Measurements from ENCODE around the gene ARID3C.
A peak's percentile ranks its signal among the peaks of the same experiment; 100 is the strongest.
"Not testable (repeated sequence)": the region's sequence is repeated elsewhere in the genome, so short reads cannot be mapped to it uniquely, and the experiment has no call there.

ARID3C gene

DNA sequence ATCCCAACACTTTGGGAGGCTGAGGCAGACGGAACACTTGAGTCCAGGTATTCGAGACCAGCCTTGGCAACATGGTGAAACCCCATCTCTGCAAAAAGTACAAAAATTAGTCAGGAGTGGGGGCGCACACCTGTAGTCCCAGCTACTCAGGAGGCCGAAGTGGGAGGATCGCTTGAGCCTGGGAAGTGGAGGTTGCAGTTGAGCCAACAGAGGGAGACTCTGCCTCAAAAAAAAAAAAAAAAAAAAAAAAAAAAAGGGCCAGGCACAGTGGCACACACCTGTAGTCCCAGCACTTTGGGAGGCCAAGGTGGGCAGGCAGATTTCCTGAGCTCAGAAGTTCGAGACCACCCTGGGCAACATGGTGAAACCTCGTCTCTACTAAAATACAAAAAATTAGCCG is 10.5 kb upstream of the ARID3C start:
- WGBS, 2 experiments, result 96 to 97% methylated on average over 8 of the region's 8 CpGs
- H3K36me3 ChIP-seq (ENCODE audit: control insufficient read depth, insufficient read depth, low read length); H3K27ac ChIP-seq (ENCODE audit: insufficient read depth, low read depth, low read length, poor library complexity, severe bottlenecking): not testable (repeated sequence)

GRCh38 chr9:34638138-34638445 is 9.2 kb upstream of the ARID3C start:
- Histone ChIP-seq H3K4me3 (ENCODE audit: insufficient read depth, low read depth, low read length) (peak overlapping the region; percentile 66), H3K36me3 (ENCODE audit: control insufficient read depth, insufficient read depth, low read length) (no peaks in the 10 kb centered on the region), H3K27ac (ENCODE audit: insufficient read depth, low read depth, low read length, poor library complexity, severe bottlenecking) (no peak overlapping the region), H3K4me1 (ENCODE audit: control insufficient read depth, insufficient read depth, low read length) (peaks cover 11% of the 10 kb centered on the region), H3K9me3 (ENCODE audit: control insufficient read depth, low read length) (no peaks in the 10 kb centered on the region), H3K27me3 (ENCODE audit: control insufficient read depth, insufficient read depth, low read length, poor library complexity, severe bottlenecking) (peaks cover 7% of the 10 kb centered on the region)
- WGBS, 2 experiments, result 26% methylated on average over 7 of the region's 7 CpGs

More for the DNA sequence above, 10.5 kb upstream of the ARID3C start:
- H3K27me3 ChIP-seq (ENCODE audit: control insufficient read depth, insufficient read depth, low read length, poor library complexity, severe bottlenecking); H3K4me1 ChIP-seq (ENCODE audit: control insufficient read depth, insufficient read depth, low read length); H3K4me3 ChIP-seq (ENCODE audit: insufficient read depth, low read depth, low read length); H3K9me3 ChIP-seq (ENCODE audit: control insufficient read depth, low read length): not testable (repeated sequence)

DNA sequence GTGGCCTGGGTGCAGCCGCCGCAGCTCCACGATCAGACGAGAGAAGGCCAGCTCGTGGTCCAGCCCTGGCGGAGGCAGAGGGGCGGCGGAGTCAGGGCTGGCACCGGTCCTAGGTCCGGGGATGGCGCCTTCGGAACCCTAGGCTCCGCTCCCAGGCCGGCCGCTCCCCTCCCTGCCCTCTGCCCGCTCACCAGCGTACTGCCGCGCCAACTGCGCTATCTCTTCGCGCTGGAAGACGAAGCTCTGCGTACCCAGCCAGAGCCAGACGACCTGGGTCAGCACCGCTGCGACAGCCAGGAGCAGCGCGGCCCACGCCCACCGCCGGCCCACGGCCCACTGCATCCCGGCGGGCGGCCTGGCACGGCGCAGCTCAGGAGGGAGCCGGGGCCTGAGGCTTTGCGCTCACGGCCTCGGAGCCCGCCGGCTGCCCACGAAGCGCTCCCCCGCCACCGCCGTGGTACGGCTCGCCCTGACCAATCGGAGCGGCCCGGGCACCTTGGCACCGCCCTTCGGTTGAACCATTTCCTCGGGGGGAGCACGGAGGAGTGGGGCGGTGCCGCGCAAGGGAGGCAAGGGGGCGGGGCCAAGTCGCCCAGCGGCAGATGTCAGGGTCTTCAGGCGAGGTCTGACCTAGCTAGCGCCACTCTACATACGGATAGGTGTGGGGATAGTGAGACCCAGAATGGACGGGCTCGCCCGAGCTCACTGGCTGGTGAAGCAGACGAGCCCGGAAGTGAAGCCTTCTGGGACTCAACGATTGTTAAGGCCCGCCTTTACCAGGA is 8.7 kb upstream of the ARID3C start, which contains the start of gene SIGMAR1:
Gene SIGMAR1 (minus strand): TSS at position 432 of the 782 bp plus-strand sequence. CDS start 90 bp downstream, at position 342.
- Histone ChIP-seq H3K36me3 (ENCODE audit: control insufficient read depth, insufficient read depth, low read length) (no peaks in the 10 kb centered on the region), H3K4me1 (ENCODE audit: control insufficient read depth, insufficient read depth, low read length) (peaks cover 11% of the 10 kb centered on the region), H3K27ac (ENCODE audit: insufficient read depth, low read depth, low read length, poor library complexity, severe bottlenecking) (no peak within 1 kb of the TSS), H3K27me3 (ENCODE audit: control insufficient read depth, insufficient read depth, low read length, poor library complexity, severe bottlenecking) (peaks cover 7% of the 10 kb centered on the region), H3K9me3 (ENCODE audit: control insufficient read depth, low read length) (no peaks in the 10 kb centered on the region), H3K4me3 (ENCODE audit: insufficient read depth, low read depth, low read length) (peak within 1 kb of the TSS; percentile 66)
- 1% methylated on average over 74 of the region's 74 CpGs for WGBS, 2 experiments

DNA sequence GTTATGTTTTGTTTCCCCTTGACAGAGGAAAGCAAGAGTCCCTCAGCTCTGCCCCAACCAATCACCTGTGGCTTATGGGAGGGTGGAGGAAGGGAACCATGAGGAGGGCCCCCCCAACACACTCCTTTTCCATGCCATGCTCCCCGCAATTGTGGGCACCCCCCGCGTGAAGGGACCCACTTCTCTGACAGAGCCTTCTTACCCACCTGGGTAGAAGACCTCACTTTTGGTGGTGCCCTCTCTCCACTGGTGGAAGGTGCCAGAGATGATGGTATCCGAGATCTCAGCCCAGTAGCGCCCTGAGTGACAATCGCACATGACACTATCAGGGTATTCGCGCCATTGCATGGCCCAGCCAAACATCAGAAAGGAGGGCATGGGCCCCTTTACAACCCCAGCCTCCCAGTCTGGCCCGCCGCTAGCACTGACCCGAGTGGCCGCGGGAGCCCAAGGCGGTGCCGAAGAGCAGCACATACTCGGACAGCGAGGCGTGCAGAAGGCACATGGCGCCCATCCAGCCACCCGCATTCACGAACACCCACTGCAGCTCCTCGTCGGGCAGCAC is 8.0 kb upstream of the ARID3C start:
- Histone ChIP-seq H3K4me3 (ENCODE audit: insufficient read depth, low read depth, low read length) (peak overlapping the region; percentile 66), H3K4me1 (ENCODE audit: control insufficient read depth, insufficient read depth, low read length) (peaks cover 11% of the 10 kb centered on the region), H3K9me3 (ENCODE audit: control insufficient read depth, low read length) (no peaks in the 10 kb centered on the region), H3K27me3 (ENCODE audit: control insufficient read depth, insufficient read depth, low read length, poor library complexity, severe bottlenecking) (peaks cover 7% of the 10 kb centered on the region), H3K27ac (ENCODE audit: insufficient read depth, low read depth, low read length, poor library complexity, severe bottlenecking) (no peak overlapping the region), H3K36me3 (ENCODE audit: control insufficient read depth, insufficient read depth, low read length) (no peaks in the 10 kb centered on the region)
- 26 to 30% methylated on average over 23 of the region's 23 CpGs for WGBS, 2 experiments

DNA sequence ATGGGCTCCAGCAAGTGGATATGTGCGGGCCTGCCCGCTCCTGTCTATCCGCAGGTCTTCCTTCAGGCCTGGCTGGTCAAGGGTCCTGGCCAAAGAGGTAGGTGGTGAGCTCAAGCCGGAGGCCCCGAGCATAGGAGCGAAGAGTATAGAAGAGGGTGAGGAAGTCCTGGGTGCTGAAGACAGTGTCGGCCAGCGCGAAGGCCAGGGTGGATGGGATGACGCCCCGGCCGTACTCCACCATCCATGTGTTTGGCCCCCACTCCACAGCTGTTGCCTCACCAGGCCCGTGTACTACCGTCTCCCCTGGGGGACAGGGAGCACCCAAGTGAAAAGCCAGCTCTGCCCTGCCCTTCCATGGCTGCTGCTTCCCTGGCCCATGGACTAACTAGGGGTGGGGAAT is 6.7 kb upstream of the ARID3C start:
- H3K27ac ChIP-seq (ENCODE audit: insufficient read depth, low read depth, low read length, poor library complexity, severe bottlenecking), result no peak overlapping the region
- no peaks in the 10 kb centered on the region for H3K36me3 ChIP-seq (ENCODE audit: control insufficient read depth, insufficient read depth, low read length)
- H3K9me3 ChIP-seq (ENCODE audit: control insufficient read depth, low read length), result no peaks in the 10 kb centered on the region
- peaks cover 11% of the 10 kb centered on the region for H3K4me1 ChIP-seq (ENCODE audit: control insufficient read depth, insufficient read depth, low read length)
- H3K27me3 ChIP-seq (ENCODE audit: control insufficient read depth, insufficient read depth, low read length, poor library complexity, severe bottlenecking), result peaks cover 20% of the 10 kb centered on the region
- 96 to 97% methylated on average over 14 of the region's 14 CpGs for WGBS, 2 experiments
- no peak overlapping the region for H3K4me3 ChIP-seq (ENCODE audit: insufficient read depth, low read depth, low read length)

- Histone ChIP-seq H3K9me3 (ENCODE audit: control insufficient read depth, low read length) (no peaks in the 10 kb centered on the region), H3K27me3 (ENCODE audit: control insufficient read depth, insufficient read depth, low read length, poor library complexity, severe bottlenecking) (peaks cover 28% of the 10 kb centered on the region), H3K36me3 (ENCODE audit: control insufficient read depth, insufficient read depth, low read length) (no peaks in the 10 kb centered on the region), H3K4me1 (ENCODE audit: control insufficient read depth, insufficient read depth, low read length) (peaks cover 11% of the 10 kb centered on the region), H3K27ac (ENCODE audit: insufficient read depth, low read depth, low read length, poor library complexity, severe bottlenecking) (no peak overlapping the region), H3K4me3 (ENCODE audit: insufficient read depth, low read depth, low read length) (no peak overlapping the region)
- WGBS, 2 experiments, result 61 to 85% methylated on average over 2 to 3 of the region's 3 CpGs
Observed at GRCh38 chr9:34634551-34635248, 5.8 kb upstream of the ARID3C start.

- no peak overlapping the region for H3K27ac ChIP-seq (ENCODE audit: insufficient read depth, low read depth, low read length, poor library complexity, severe bottlenecking)
- peaks cover 35% of the 10 kb centered on the region for H3K27me3 ChIP-seq (ENCODE audit: control insufficient read depth, insufficient read depth, low read length, poor library complexity, severe bottlenecking)
- H3K4me1 ChIP-seq (ENCODE audit: control insufficient read depth, insufficient read depth, low read length), result peaks cover 11% of the 10 kb centered on the region
- no peak overlapping the region for H3K4me3 ChIP-seq (ENCODE audit: insufficient read depth, low read depth, low read length)
- no peaks in the 10 kb centered on the region for H3K36me3 ChIP-seq (ENCODE audit: control insufficient read depth, insufficient read depth, low read length)
- 40 to 45% methylated on average over 3 of the region's 3 CpGs for WGBS, 2 experiments
- no peaks in the 10 kb centered on the region for H3K9me3 ChIP-seq (ENCODE audit: control insufficient read depth, low read length)
Observed at GRCh38 chr9:34633851-34634550, 5.1 kb upstream of the ARID3C start.

DNA sequence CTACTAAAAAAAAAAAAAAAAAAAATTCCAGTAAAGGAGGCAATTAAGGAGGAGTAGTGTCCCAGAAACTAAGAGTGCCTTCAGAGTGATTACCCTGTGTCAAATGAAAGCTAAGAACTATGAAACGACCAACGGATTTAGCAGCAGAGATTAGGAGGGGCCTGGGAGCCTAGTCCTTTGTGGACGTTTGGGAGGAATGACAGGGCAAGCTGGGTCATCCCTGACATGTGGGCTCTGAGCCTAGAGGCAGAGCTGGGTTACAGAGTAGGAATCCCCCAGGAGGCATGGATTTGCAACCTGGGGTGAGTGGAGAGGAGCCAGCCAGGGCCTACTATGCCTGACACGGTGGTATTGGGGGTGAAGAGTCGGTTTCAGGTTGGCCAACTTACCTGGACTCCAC is 4.3 kb upstream of the ARID3C start:
- WGBS, 2 experiments, result 59 to 70% methylated on average over 5 of the region's 5 CpGs
- Histone ChIP-seq H3K36me3 (ENCODE audit: control insufficient read depth, insufficient read depth, low read length) (no peaks in the 10 kb centered on the region), H3K4me3 (ENCODE audit: insufficient read depth, low read depth, low read length) (no peak overlapping the region), H3K27ac (ENCODE audit: insufficient read depth, low read depth, low read length, poor library complexity, severe bottlenecking) (no peak overlapping the region), H3K9me3 (ENCODE audit: control insufficient read depth, low read length) (no peaks in the 10 kb centered on the region), H3K4me1 (ENCODE audit: control insufficient read depth, insufficient read depth, low read length) (peaks cover 11% of the 10 kb centered on the region), H3K27me3 (ENCODE audit: control insufficient read depth, insufficient read depth, low read length, poor library complexity, severe bottlenecking) (peaks cover 40% of the 10 kb centered on the region)

DNA sequence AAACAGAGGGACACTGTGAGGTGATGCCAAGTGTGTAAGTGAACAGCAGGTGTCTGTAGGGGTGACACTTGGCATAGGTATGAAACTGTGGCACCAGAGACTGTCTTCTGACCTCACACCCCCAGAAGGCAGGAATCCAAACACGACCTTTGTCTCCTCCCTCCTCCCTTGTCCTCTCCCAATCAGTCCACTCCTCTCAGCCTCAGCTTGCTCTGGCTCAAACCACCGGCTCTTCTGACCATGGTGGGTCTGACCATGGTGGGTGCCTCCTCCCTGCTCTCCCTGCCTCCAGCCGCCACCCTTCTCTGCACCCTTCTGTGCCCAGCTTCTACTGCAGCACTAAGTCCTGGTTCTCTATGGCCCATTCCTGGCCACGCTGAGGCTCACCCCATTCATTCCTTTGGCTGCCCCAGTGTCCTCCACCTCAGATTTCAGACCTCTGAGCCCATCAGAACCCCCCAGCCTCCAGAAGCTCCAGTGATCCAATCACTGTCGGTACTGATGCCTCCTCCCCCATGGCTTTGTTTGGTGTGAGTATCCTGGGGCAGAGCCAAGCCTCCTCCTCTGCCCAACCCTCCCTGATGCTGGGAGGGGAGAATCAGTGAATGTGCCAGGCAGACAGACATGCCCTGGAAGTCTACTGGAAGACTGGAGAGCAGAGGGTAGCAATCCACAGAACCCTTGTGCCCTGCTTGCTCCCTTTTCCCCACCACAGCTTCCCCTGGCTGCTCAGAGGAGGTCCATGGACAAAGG is 1.7 kb upstream of the ARID3C start:
- H3K27ac ChIP-seq (ENCODE audit: insufficient read depth, low read depth, low read length, poor library complexity, severe bottlenecking), result no peak overlapping the region
- no peaks in the 10 kb centered on the region for H3K36me3 ChIP-seq (ENCODE audit: control insufficient read depth, insufficient read depth, low read length)
- H3K4me3 ChIP-seq (ENCODE audit: insufficient read depth, low read depth, low read length), result no peak overlapping the region
- WGBS, 2 experiments, result 36 to 44% methylated on average over 5 of the region's 5 CpGs
- H3K9me3 ChIP-seq (ENCODE audit: control insufficient read depth, low read length), result no peaks in the 10 kb centered on the region
- peaks cover 16% of the 10 kb centered on the region for H3K4me1 ChIP-seq (ENCODE audit: control insufficient read depth, insufficient read depth, low read length)
- H3K27me3 ChIP-seq (ENCODE audit: control insufficient read depth, insufficient read depth, low read length, poor library complexity, severe bottlenecking), result peaks cover 62% of the 10 kb centered on the region

All from ectodermal cell (in vitro differentiated cells).